ENCODE data around the gene MYBPC1. TPM values are rescaled to one million over a fixed set of nuclear protein-coding genes. Genes with fewer than 3 reads are reported as not detected.

MYBPC1 gene
- total RNA-seq, 1 experiment from 2014 or later, result not detected

DNA sequence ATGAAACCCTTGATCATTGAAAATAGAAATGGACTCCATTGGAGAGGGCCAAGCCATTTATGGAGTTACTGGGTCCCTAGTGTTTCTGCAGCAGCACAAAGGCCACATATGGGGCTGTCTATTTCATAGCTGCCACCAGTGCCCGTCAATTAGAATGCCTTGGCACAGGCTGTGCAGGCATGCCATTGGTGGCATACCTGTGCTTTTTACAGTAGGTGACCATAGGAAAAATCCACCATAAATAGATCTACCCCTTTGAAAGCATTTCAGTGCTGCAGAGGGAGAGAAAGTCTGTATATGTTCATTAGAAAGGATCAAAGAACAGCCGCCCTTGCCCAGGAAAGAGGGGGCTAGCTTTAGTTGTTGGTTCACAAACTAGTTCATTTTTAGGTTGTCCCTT is 13.1 kb downstream of the MYBPC1 start:
- Histone ChIP-seq H3K4me2 (ENCODE audit: low read depth, low read length, poor library complexity, severe bottlenecking) (no peak overlapping the region), H3K4me1 (ENCODE audit: low read length) (no peaks in the 10 kb centered on the region), H3K4me3 (ENCODE audit: low read length) (no peak overlapping the region), H3K9me2 (replicated peaks; ENCODE audit: insufficient read depth, low read length) (no peaks in the 10 kb centered on the region), H3K9me3 (ENCODE audit: low read length) (no peaks in the 10 kb centered on the region), H3K27me3 (ENCODE audit: low read length) (no peaks in the 10 kb centered on the region), H4K20me1 (ENCODE audit: insufficient read depth, low read depth, low read length) (no peaks in the 10 kb centered on the region), H3K79me2 (ENCODE audit: low read length) (no peaks in the 10 kb centered on the region), H3K9ac (ENCODE audit: low read length) (no peak overlapping the region), H3K36me3 (ENCODE audit: insufficient read depth, low read length) (no peaks in the 10 kb centered on the region), H2AFZ (ENCODE audit: low read length) (no peak overlapping the region), H3K27ac (ENCODE audit: low read length) (no peak overlapping the region)
- DNase-seq, result no peak

DNA sequence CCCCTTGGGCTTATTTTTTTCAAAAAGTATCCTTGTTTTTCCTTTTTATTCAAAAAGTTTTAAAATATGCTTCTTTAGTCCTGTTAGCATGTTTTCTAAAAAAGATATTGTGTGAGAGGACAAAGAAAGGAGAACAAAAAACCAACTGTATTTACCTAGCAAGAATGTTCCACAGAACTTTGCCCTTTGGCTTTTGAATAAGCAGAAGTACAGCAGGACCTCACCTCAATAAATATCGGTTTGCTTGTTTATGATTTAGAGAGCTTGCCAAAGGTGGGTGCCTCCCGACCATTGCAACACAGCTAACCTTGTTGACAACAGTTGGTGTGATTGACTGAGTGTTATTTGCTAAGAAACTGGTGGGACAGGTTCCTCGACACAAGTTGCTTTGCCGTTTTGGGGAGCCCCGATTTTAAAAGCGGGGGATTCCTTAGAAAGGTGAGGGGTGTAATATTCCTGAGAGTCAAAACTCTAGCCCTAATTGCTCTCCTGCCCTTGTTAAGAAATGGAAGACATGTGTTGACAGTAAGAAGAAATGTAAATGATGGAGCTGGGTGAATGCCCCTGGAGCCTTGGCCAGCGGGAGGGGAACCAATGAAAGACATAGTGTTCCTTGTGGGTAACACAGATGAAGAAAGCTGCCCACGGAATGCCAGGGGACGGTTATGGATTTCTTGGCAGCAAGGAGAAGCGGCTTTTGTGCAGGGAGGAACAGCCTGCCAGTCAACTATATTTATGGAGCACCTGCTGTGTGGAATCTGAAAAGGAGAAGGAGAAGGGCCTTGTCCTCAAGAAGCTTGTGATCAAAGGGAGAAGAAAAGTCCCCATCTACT is 13.7 kb downstream of the MYBPC1 start:
- Histone ChIP-seq H3K27ac (ENCODE audit: low read length) (no peak overlapping the region), H3K36me3 (ENCODE audit: insufficient read depth, low read length) (no peaks in the 10 kb centered on the region), H3K27me3 (ENCODE audit: low read length) (no peaks in the 10 kb centered on the region), H3K9me3 (ENCODE audit: low read length) (no peaks in the 10 kb centered on the region), H3K9me2 (replicated peaks; ENCODE audit: insufficient read depth, low read length) (no peaks in the 10 kb centered on the region), H3K4me3 (ENCODE audit: low read length) (no peak overlapping the region), H3K4me2 (ENCODE audit: low read depth, low read length, poor library complexity, severe bottlenecking) (no peak overlapping the region), H2AFZ (ENCODE audit: low read length) (no peak overlapping the region), H3K4me1 (ENCODE audit: low read length) (no peaks in the 10 kb centered on the region), H3K9ac (ENCODE audit: low read length) (no peak overlapping the region), H3K79me2 (ENCODE audit: low read length) (no peaks in the 10 kb centered on the region), H4K20me1 (ENCODE audit: insufficient read depth, low read depth, low read length) (no peaks in the 10 kb centered on the region)
- no peak for DNase-seq

DNA sequence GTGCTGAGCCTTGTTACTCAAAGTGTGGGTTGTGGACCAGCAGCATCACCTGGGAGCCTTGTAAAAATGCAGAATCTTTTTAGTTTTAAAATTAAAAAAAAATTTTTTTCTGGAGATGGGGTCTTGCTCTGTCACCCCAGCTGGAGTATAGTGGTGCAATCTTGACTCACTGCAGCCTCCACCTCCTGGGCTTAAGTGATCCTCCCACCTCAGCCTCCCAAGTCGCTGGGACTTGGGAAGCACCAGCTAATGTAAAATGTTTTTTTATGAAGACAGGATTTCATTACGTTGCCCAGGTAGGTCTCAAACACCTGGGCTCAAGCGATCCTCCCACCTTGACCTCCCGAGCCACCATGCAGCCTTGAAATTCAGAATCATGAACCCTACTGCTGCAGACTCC is 14.4 kb downstream of the MYBPC1 start:
- Histone ChIP-seq H3K4me2 (ENCODE audit: low read depth, low read length, poor library complexity, severe bottlenecking) (no peak overlapping the region), H3K9me2 (replicated peaks; ENCODE audit: insufficient read depth, low read length) (no peaks in the 10 kb centered on the region), H3K27me3 (ENCODE audit: low read length) (no peaks in the 10 kb centered on the region), H3K79me2 (ENCODE audit: low read length) (no peaks in the 10 kb centered on the region), H3K36me3 (ENCODE audit: insufficient read depth, low read length) (no peaks in the 10 kb centered on the region), H3K9ac (ENCODE audit: low read length) (no peak overlapping the region), H3K9me3 (ENCODE audit: low read length) (no peaks in the 10 kb centered on the region), H3K4me1 (ENCODE audit: low read length) (no peaks in the 10 kb centered on the region), H3K27ac (ENCODE audit: low read length) (no peak overlapping the region), H2AFZ (ENCODE audit: low read length) (no peak overlapping the region), H3K4me3 (ENCODE audit: low read length) (no peak overlapping the region), H4K20me1 (ENCODE audit: insufficient read depth, low read depth, low read length) (no peaks in the 10 kb centered on the region)
- DNase-seq, result no peak

DNA sequence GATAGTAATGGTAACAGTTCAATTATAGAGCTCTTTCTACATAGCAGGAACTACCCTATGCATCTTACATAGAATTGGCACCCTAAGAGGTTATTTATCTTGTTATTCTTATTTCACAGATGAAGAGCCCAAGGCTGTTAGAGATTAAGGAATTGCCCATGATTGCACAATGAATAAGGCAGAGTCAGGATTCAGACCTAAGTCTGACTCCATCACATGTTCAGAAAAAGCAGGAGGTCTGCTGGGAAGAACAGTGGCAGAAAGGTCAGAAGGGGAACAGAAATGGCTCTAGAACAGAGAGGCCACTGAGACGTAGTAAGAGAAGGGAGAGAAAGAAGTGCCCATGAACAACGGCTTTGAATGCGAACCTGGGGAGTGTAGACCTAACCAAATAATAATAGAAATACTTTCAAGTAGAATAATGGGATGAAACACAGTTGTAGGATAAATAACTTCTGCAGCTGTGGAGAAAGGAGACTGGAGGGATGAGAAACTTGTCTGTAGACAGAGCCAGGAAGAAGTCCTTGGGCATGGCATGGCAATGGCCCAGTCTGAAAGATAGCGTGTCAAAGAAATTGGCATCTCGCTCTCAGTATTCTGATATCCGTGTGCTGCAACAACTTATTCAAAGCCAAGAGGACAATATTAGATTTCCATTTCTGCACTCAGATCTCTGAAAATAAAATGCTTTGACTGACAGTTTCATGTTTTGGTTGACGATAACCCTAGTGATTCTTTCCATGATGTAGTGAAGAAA is 17.6 kb downstream of the MYBPC1 start:
- H3K4me3 ChIP-seq (ENCODE audit: low read length), result no peak overlapping the region
- H3K9me3 ChIP-seq (ENCODE audit: low read length), result no peaks in the 10 kb centered on the region
- no peaks in the 10 kb centered on the region for H3K4me1 ChIP-seq (ENCODE audit: low read length)
- no peaks in the 10 kb centered on the region for H3K79me2 ChIP-seq (ENCODE audit: low read length)
- DNase-seq, result no peak
- H3K36me3 ChIP-seq (ENCODE audit: insufficient read depth, low read length), result no peaks in the 10 kb centered on the region
- H3K4me2 ChIP-seq (ENCODE audit: low read depth, low read length, poor library complexity, severe bottlenecking), result no peak overlapping the region
- H4K20me1 ChIP-seq (ENCODE audit: insufficient read depth, low read depth, low read length), result no peaks in the 10 kb centered on the region
- H3K9ac ChIP-seq (ENCODE audit: low read length), result no peak overlapping the region
- H2AFZ ChIP-seq (ENCODE audit: low read length), result no peak overlapping the region
- H3K27me3 ChIP-seq (ENCODE audit: low read length), result no peaks in the 10 kb centered on the region
- no peak overlapping the region for H3K27ac ChIP-seq (ENCODE audit: low read length)
- no peaks in the 10 kb centered on the region for H3K9me2 ChIP-seq (replicated peaks; ENCODE audit: insufficient read depth, low read length)

DNA sequence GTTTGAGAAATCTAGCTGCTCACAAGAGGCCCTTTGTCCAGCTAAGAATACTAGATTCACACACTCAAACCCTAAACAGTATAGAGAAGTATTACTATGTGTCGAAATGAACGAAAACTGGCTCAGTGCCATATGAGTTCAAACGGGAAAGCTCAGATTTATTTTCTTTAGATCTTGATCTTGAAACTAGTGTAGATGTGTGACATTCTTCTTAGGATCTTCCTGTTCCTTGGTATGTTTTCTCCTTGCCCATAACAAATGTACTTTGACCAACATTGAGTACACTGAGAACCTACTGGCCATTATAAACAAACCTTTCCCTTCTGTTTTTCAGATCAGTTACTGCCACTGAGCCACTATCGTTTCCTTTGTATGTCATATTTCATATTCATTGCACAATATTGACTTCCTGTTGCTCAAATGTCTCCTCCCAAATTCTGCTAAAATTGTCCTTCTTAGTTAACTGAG is 21.3 kb downstream of the MYBPC1 start:
- H3K27ac ChIP-seq (ENCODE audit: low read length), result no peak overlapping the region
- no peak overlapping the region for H2AFZ ChIP-seq (ENCODE audit: low read length)

DNA sequence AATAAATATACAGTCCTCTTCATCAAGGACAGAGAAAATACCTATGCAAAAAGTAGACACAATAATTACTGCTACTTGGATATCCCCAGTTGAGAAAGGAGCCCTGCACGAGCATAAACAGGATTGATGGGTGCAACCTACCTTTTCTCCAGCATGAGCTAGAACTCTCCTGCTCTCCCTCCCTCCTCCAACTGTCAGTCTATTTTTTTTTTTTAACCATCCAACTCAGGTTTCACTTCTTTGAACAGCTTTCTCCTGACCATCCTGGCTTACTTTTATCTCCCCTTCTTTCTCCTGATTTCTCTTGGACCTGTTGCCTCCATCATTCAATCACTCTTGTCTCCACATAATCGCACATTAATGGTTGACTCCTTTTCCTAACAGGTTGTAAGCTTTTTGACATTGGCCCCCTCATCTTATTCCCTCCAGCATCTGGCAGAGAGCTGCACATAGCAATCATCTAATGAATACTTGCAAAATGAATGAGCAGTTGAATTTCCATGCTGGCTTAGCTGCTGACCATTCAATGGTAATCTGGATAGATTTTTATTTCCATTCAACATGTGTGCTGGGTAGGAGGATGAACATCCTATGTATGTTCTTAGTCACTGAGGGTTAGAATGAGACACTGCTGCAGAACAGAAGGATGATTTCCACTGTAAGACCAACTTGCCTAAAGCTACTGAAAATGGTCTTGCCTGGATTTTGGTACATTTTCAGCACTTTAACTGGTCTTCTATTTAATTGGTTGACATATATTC is 24.4 kb downstream of the MYBPC1 start:
- Histone ChIP-seq H3K9me2 (replicated peaks; ENCODE audit: insufficient read depth, low read length) (no peaks in the 10 kb centered on the region), H2AFZ (ENCODE audit: low read length) (no peak overlapping the region), H4K20me1 (ENCODE audit: insufficient read depth, low read depth, low read length) (no peaks in the 10 kb centered on the region), H3K4me1 (ENCODE audit: low read length) (no peaks in the 10 kb centered on the region), H3K4me3 (ENCODE audit: low read length) (no peak overlapping the region), H3K27ac (ENCODE audit: low read length) (no peak overlapping the region), H3K9ac (ENCODE audit: low read length) (no peak overlapping the region), H3K27me3 (ENCODE audit: low read length) (no peaks in the 10 kb centered on the region), H3K9me3 (ENCODE audit: low read length) (no peaks in the 10 kb centered on the region), H3K4me2 (ENCODE audit: low read depth, low read length, poor library complexity, severe bottlenecking) (no peak overlapping the region), H3K36me3 (ENCODE audit: insufficient read depth, low read length) (no peaks in the 10 kb centered on the region), H3K79me2 (ENCODE audit: low read length) (no peaks in the 10 kb centered on the region)
- no peak for DNase-seq

More for the DNA sequence above, 21.3 kb downstream of the MYBPC1 start:
- Histone ChIP-seq H3K79me2 (ENCODE audit: low read length) (no peaks in the 10 kb centered on the region), H3K4me2 (ENCODE audit: low read depth, low read length, poor library complexity, severe bottlenecking) (no peak overlapping the region), H4K20me1 (ENCODE audit: insufficient read depth, low read depth, low read length) (no peaks in the 10 kb centered on the region), H3K9me2 (replicated peaks; ENCODE audit: insufficient read depth, low read length) (no peaks in the 10 kb centered on the region), H3K4me1 (ENCODE audit: low read length) (no peaks in the 10 kb centered on the region), H3K9ac (ENCODE audit: low read length) (no peak overlapping the region), H3K4me3 (ENCODE audit: low read length) (no peak overlapping the region), H3K36me3 (ENCODE audit: insufficient read depth, low read length) (no peaks in the 10 kb centered on the region), H3K9me3 (ENCODE audit: low read length) (no peaks in the 10 kb centered on the region), H3K27me3 (ENCODE audit: low read length) (no peaks in the 10 kb centered on the region)
- no peak for DNase-seq

DNA sequence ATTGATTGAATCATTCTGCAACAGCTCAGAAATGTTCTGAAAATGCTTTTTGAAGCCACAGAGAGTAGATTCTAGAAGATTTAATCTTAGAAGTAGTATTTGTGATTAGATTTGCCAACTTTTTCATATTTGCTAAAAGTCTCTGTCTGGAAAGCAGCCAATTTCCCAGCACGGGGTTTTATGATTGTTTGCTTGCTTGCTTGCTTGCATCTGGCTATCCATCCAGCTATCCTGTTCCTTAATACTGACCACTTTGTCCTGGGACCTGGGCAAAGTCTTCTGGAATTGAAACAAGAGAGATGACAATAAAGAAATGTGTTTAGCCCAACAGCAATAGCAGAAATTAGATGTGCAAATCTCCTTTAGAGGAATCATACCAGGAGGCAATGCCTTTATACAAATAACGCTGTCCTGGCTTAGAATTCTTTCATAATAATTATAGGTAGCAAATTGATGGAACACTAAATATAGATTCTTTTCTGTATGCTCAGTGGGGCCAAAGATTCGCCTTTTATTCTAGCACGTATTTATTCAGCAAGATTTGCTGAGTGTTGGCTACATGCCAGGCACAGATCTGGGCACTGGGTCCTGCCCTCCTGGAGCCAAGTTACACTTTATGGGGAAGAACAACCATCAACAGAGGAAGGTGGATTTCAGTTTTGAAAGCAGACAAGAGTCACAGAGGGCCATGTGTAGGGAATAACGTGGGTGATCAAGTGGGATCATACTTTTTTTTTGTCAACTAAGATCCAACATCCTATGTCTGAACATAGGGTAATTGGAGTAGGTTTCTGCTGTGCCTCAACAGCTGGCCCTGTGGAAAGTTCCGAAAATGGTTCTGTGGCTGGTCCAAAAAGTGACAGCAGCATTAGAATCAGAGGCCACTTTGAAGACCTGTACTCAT is 25.3 kb downstream of the MYBPC1 start:
- no peaks in the 10 kb centered on the region for H3K27me3 ChIP-seq (ENCODE audit: low read length)
- no peak overlapping the region for H3K4me3 ChIP-seq (ENCODE audit: low read length)
- no peaks in the 10 kb centered on the region for H3K4me1 ChIP-seq (ENCODE audit: low read length)
- H3K9me2 ChIP-seq (replicated peaks; ENCODE audit: insufficient read depth, low read length), result no peaks in the 10 kb centered on the region
- no peak overlapping the region for H3K9ac ChIP-seq (ENCODE audit: low read length)
- H4K20me1 ChIP-seq (ENCODE audit: insufficient read depth, low read depth, low read length), result no peaks in the 10 kb centered on the region
- H3K36me3 ChIP-seq (ENCODE audit: insufficient read depth, low read length), result no peaks in the 10 kb centered on the region
- no peak overlapping the region for H2AFZ ChIP-seq (ENCODE audit: low read length)
- H3K9me3 ChIP-seq (ENCODE audit: low read length), result no peaks in the 10 kb centered on the region
- DNase-seq, result no peak
- no peak overlapping the region for H3K27ac ChIP-seq (ENCODE audit: low read length)
- no peaks in the 10 kb centered on the region for H3K79me2 ChIP-seq (ENCODE audit: low read length)
- H3K4me2 ChIP-seq (ENCODE audit: low read depth, low read length, poor library complexity, severe bottlenecking), result no peak overlapping the region

Measured in Karpas-422 (cell line).